ENCODE measurements around the gene DUS2. TPM values are rescaled to one million over a fixed set of nuclear protein-coding genes. Genes with fewer than 3 reads are reported as not detected.

The DUS2 gene
- total and polyA plus RNA-seq, 2 experiments from 2014 or later = 21.3 to 29.7 TPM

GRCh38 chr16:68078701-68079375, 55.8 kb downstream of the DUS2 start:
- Histone ChIP-seq H3K4me3 (no peak overlapping the region), H3K27ac (no peak overlapping the region), H3K36me3 (peaks cover 2% of the 10 kb centered on the region), H3K9me3 (ENCODE audit: low read depth) (no peaks in the 10 kb centered on the region), H3K4me1 (ENCODE audit: low read depth) (peaks cover 3% of the 10 kb centered on the region), H3K27me3 (no peaks in the 10 kb centered on the region)
- no peak for DNase-seq (ENCODE audit: low read depth in 1 of 2, low spot score in 1 of 2)
- TF ChIP-seq CTCF (IDR thresholded peaks at IDR 0.05; ENCODE audit: low read depth, low read length) = no peak

GRCh38 chr16:68079376-68079625, 56.2 kb downstream of the DUS2 start:
- DNase-seq (ENCODE audit: low read depth in 1 of 2, low spot score in 1 of 2) = no peak
- Histone ChIP-seq H3K4me1 (ENCODE audit: low read depth) (peaks cover 8% of the 10 kb centered on the region), H3K27ac (no peak overlapping the region), H3K27me3 (no peaks in the 10 kb centered on the region), H3K4me3 (no peak overlapping the region), H3K9me3 (ENCODE audit: low read depth) (no peaks in the 10 kb centered on the region), H3K36me3 (peaks cover 2% of the 10 kb centered on the region)
- no peak for TF ChIP-seq CTCF (IDR thresholded peaks at IDR 0.05; ENCODE audit: low read depth, low read length)

DNA sequence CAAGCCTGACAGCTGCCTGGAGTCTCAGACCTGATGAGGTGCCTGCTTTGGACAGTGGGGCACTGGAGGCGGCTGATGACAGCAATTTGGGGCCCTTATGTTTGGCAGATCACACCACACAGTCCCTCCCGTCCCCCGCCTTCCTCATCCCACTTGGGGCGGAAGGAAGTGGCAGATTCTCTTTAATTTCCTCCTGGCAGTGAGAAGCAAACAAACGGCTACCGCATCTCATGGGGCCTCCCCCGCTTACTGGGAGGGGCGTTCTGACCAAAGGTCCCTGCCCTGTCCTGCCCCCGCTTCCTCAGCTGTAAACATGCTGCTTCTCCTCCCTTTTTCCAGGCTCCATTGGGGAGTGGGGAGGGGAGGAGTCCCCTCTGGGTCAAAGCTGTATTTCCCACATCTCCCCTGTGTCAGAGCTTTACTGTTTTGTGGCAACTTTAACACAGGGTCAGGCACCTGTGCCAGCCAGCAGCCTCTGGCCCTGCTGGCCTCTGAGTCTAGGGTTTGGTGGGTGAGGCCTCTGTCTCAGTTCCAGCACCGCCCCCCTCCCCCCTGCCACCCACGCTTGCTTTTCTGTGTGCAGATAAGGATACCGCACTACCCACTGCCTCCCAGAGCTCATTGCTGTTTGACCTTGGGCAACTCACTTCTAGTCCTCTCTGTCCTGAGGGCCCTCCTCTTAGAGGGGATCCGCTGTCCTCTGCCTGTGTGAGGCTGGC, 56.7 kb downstream of the DUS2 start:
- Histone ChIP-seq H3K4me1 (ENCODE audit: low read depth) (peaks cover 9% of the 10 kb centered on the region), H3K27ac (no peak overlapping the region), H3K27me3 (no peaks in the 10 kb centered on the region), H3K36me3 (peaks cover 2% of the 10 kb centered on the region), H3K9me3 (ENCODE audit: low read depth) (no peaks in the 10 kb centered on the region), H3K4me3 (no peak overlapping the region)
- no peak for TF ChIP-seq CTCF (IDR thresholded peaks at IDR 0.05; ENCODE audit: low read depth, low read length)
- peak in 1 of 2 donors; percentile 68 for DNase-seq (ENCODE audit: low read depth in 1 of 2, low spot score in 1 of 2)

GRCh38 chr16:68081861-68082628, 59.0 kb downstream of the DUS2 start:
- DNase-seq (ENCODE audit: low read depth in 1 of 2, low spot score in 1 of 2) = no peak
- Histone ChIP-seq H3K27ac (no peak overlapping the region), H3K36me3 (no peaks in the 10 kb centered on the region), H3K4me3 (no peak overlapping the region), H3K27me3 (no peaks in the 10 kb centered on the region), H3K4me1 (ENCODE audit: low read depth) (peaks cover 15% of the 10 kb centered on the region), H3K9me3 (ENCODE audit: low read depth) (no peaks in the 10 kb centered on the region)
- no peak for TF ChIP-seq CTCF (IDR thresholded peaks at IDR 0.05; ENCODE audit: low read depth, low read length)

- DNase-seq (ENCODE audit: low read depth in 1 of 2, low spot score in 1 of 2) = no peak
- H3K4me3 ChIP-seq = no peak overlapping the region
- no peaks in the 10 kb centered on the region for H3K9me3 ChIP-seq (ENCODE audit: low read depth)
- no peak for TF ChIP-seq CTCF (IDR thresholded peaks at IDR 0.05; ENCODE audit: low read depth, low read length)
- no peaks in the 10 kb centered on the region for H3K27me3 ChIP-seq
- peaks cover 20% of the 10 kb centered on the region for H3K4me1 ChIP-seq (ENCODE audit: low read depth)
- H3K36me3 ChIP-seq = no peaks in the 10 kb centered on the region
- H3K27ac ChIP-seq = no peak overlapping the region
These were observed 59.6 kb downstream of the DUS2 start for GRCh38 chr16:68082629-68083238.
